CD14-positive monocyte (primary cell): ENCODE measurements around the gene FXYD3. TPM values are rescaled to one million over a fixed set of nuclear protein-coding genes. Genes with fewer than 3 reads are reported as not detected.

ENCODE experiments used
- DNase-seq, 3 donors: peaks; one replicate each; pipeline ENCODE4 v3.0.0-alpha.2; 2011 to 2022
- H2AFZ ChIP-seq: 2 replicates; pipeline ENCODE4 v1.6.0; 2012; ENCODE audit warnings: mild to moderate bottlenecking, low read depth, low read length, inconsistent platforms; ENCODE audit not compliant: insufficient read depth, poor library complexity, severe bottlenecking
- H3K27ac ChIP-seq, 2 donors: 1 replicate in 1 of 2; 2 replicates in 1 of 2; pipeline ENCODE4 v1.5.1; 2012 to 2013; ENCODE audit warnings: low read length in 2 of 2, control low read depth in 1 of 2, inconsistent platforms in 1 of 2, low read depth in 1 of 2, mild to moderate bottlenecking in 1 of 2
- H3K27me3 ChIP-seq, 2 donors: one replicate each; pipeline versions ENCODE4 v1.6.0 to v1.6.1; 2011 to 2013; ENCODE audit warnings: low read length in 2 of 2; ENCODE audit not compliant: control insufficient read depth in 2 of 2, insufficient read depth in 2 of 2
- H3K36me3 ChIP-seq, 2 donors: replicated peaks in 1 of 2; 1 replicate in 1 of 2; 2 replicates in 1 of 2; pipeline versions ENCODE4 v1.5.1 to v1.6.1; 2012 to 2013; ENCODE audit warnings: low read length in 2 of 2, control low read depth in 1 of 2, inconsistent platforms in 1 of 2, mild to moderate bottlenecking in 1 of 2; ENCODE audit not compliant: insufficient read depth in 2 of 2, control insufficient read depth in 1 of 2
- H3K4me1 ChIP-seq, 2 donors: 1 replicate in 1 of 2; 2 replicates in 1 of 2; pipeline versions ENCODE4 v1.5.1 to v1.6.1; 2012 to 2013; ENCODE audit warnings: low read length in 2 of 2, control low read depth in 1 of 2, inconsistent platforms in 1 of 2, mild to moderate bottlenecking in 1 of 2, moderate library complexity in 1 of 2; ENCODE audit not compliant: insufficient read depth in 2 of 2, control insufficient read depth in 1 of 2
- H3K4me2 ChIP-seq: replicated peaks from 2 replicates; pipeline ENCODE3; 2012; ENCODE audit warnings: low read length, moderate library complexity, mild to moderate bottlenecking; ENCODE audit not compliant: poor library complexity, severe bottlenecking; ENCODE audit errors: extremely low read depth
- H3K4me3 ChIP-seq, 3 experiments: fragments of 200-600 bp in 1 of 3; sonication (generic) in 1 of 3; replicated peaks in 1 of 3; 1 replicate in 2 of 3; 2 replicates in 1 of 3; pipeline ENCODE4 v1.5.1; 2011 to 2013; ENCODE audit warnings: low read length in 3 of 3, mild to moderate bottlenecking in 3 of 3, control low read depth in 2 of 3, low read depth in 2 of 3, inconsistent platforms in 1 of 3, moderate library complexity in 1 of 3
- H3K79me2 ChIP-seq: 2 replicates; pipeline ENCODE4 v1.6.0; 2012; ENCODE audit warnings: mild to moderate bottlenecking, control low read depth, inconsistent platforms, low read length, moderate library complexity; ENCODE audit not compliant: insufficient read depth
- H3K9ac ChIP-seq: 2 replicates; pipeline ENCODE4 v1.6.0; 2017; ENCODE audit warnings: low read length, mild to moderate bottlenecking; ENCODE audit not compliant: insufficient read depth, poor library complexity, severe bottlenecking
- H3K9me3 ChIP-seq, 2 donors: replicated peaks in 1 of 2; 1 replicate in 1 of 2; 2 replicates in 1 of 2; pipeline versions ENCODE4 v1.5.1 to v1.6.1; 2012 to 2013; ENCODE audit warnings: low read length in 2 of 2, control low read depth in 1 of 2; ENCODE audit not compliant: control insufficient read depth in 1 of 2, insufficient read depth in 1 of 2
- H4K20me1 ChIP-seq: 2 replicates; pipeline ENCODE4 v1.6.0; 2012; ENCODE audit warnings: mild to moderate bottlenecking, low read length, control low read depth, moderate library complexity; ENCODE audit not compliant: insufficient read depth
- H3K27ac Mint-ChIP-seq, 7 donors: one replicate each; pipeline ENCODE4 v1.8.0; 2020; ENCODE audit warnings: mild to moderate bottlenecking in 7 of 7, mixed read lengths in 7 of 7, moderate library complexity in 6 of 7, inconsistent platforms in 2 of 7
- H3K27me3 Mint-ChIP-seq, 3 donors: one replicate each; pipeline ENCODE4 v1.8.0; 2021 to 2022; ENCODE audit warnings: low read depth in 3 of 3, mild to moderate bottlenecking in 3 of 3, mixed read lengths in 3 of 3, moderate library complexity in 3 of 3, inconsistent platforms in 1 of 3
- H3K36me3 Mint-ChIP-seq, 2 donors: one replicate each; pipeline ENCODE4 v1.8.0; 2020; ENCODE audit warnings: mixed read lengths in 2 of 2, inconsistent platforms in 1 of 2, mild to moderate bottlenecking in 1 of 2
- H3K4me1 Mint-ChIP-seq: one replicate; pipeline ENCODE4 v1.8.0; 2020; ENCODE audit warnings: mild to moderate bottlenecking, mixed read lengths
- H3K4me3 Mint-ChIP-seq, 2 donors: one replicate each; pipeline ENCODE4 v1.8.0; 2020; ENCODE audit warnings: mild to moderate bottlenecking in 2 of 2, mixed read lengths in 2 of 2, moderate library complexity in 1 of 2
- H3K9me3 Mint-ChIP-seq, 7 donors: one replicate each; pipeline ENCODE4 v1.8.0; 2020 to 2022; ENCODE audit warnings: mixed read lengths in 7 of 7, mild to moderate bottlenecking in 6 of 7, moderate library complexity in 6 of 7, inconsistent platforms in 2 of 7
- CTCF ChIP-seq: fragments of 200-600 bp; IDR thresholded peaks from one replicate; pipeline ENCODE4 v1.8.0; 2022; ENCODE audit warnings: antibody characterized with exemption, mild to moderate bottlenecking
- WGBS: methylation state at CpG from one replicate; pipeline ENCODE4 v1.1.5; 2013; ENCODE audit warnings: missing lambda C conversion rate; ENCODE audit not compliant: insufficient coverage; 5-methylcytosine and 5-hydroxymethylcytosine counted together
- intact Hi-C, 2 donors: fragments of 100-400 bp; cut with micrococcal nuclease; formaldehyde crosslinking; loops; one replicate each; pipeline versions ENCODE4 v1.15.0 to v1.15.1; 2023
- polyA minus RNA-seq: library from RNA; depleted of rRNA, polyadenylated mRNA; stranded (reverse); fragments of >200 nt; gene quantifications from 2 replicates; pipeline ENCODE4 v1.2.3, GENCODE V29; 2012
- polyA plus RNA-seq, 3 donors: library from polyadenylated mRNA; depleted of rRNA in 1 of 3; unstranded in 2 of 3; stranded (reverse) in 1 of 3; fragments of 300-500 nt in 2 of 3; fragments of >200 nt in 1 of 3; fragmentation: Illumina TruSeq in 2 of 3; gene quantifications; 1 replicate in 2 of 3; 2 replicates in 1 of 3; pipeline ENCODE4 v1.2.3, GENCODE V29; 2012 to 2021
- total RNA-seq, 12 experiments: library from RNA in 1 of 12; stranded (reverse) in 1 of 12; fragments of 120-200 nt in 1 of 12; gene quantifications; one replicate each; pipeline ENCODE4 v1.2.4 and lab custom pipeline; 2013 to 2026; ENCODE audit warnings: mixed read lengths in 6 of 12, inconsistent platforms in 1 of 12

FXYD3 gene
- total RNA-seq (2013): not detected
- polyA plus RNA-seq (not detected), polyA minus RNA-seq (not detected in 2 replicates), total RNA-seq (lab: John Stamatoyannopoulos, UW) (0 to 0.81 (median 0) reads per million in 11 experiments)

GRCh38 chr19:35115177-35115951, at the start of gene FXYD3:
Gene FXYD3 (plus strand): TSS chr19:35115823. CDS start chr19:35119377, 3,554 bp downstream.
- peak within 1 kb of the TSS; percentile 48 for H2AFZ ChIP-seq
- no peaks in the 10 kb centered on the region for H4K20me1 ChIP-seq
- no peak within 1 kb of the TSS for H3K4me3 ChIP-seq
- no peaks in the 10 kb centered on the region for H3K9me3 ChIP-seq
- H3K4me3 Mint-ChIP-seq: peak within 1 kb of the TSS in 1 of 2 donors; percentile 53
- no peak for DNase-seq
- H3K4me1 ChIP-seq: peaks cover 20 to 25% of the 10 kb centered on the region in 2 donors
- intact Hi-C loops: no loop called here
- 82% methylated on average over 6 of the region's 14 CpGs for WGBS
- peaks cover 0 to 2% (median 0%) of the 10 kb centered on the region in 7 donors for H3K9me3 Mint-ChIP-seq
- H3K4me1 Mint-ChIP-seq: peaks cover 23% of the 10 kb centered on the region
- H3K36me3 Mint-ChIP-seq: no peaks in the 10 kb centered on the region
- peaks cover 6 to 21% (median 17%) of the 10 kb centered on the region in 3 donors for H3K27me3 Mint-ChIP-seq
- H3K36me3 ChIP-seq: no peaks in the 10 kb centered on the region
- H3K27ac ChIP-seq: no peak within 1 kb of the TSS
- no peaks in the 10 kb centered on the region for H3K79me2 ChIP-seq
- H3K27ac Mint-ChIP-seq: peak within 1 kb of the TSS in 1 of 7 donors; percentile 34
- H3K27me3 ChIP-seq: no peaks in the 10 kb centered on the region
- no peak within 1 kb of the TSS for H3K9ac ChIP-seq
- no peak for TF ChIP-seq CTCF
- peak within 1 kb of the TSS; percentile 25 for H3K4me2 ChIP-seq

- Mint-ChIP-seq H3K27ac (no peak overlapping the region), H3K27me3 (peaks cover 2 to 10% (median 8%) of the 10 kb centered on the region in 3 donors), H3K4me3 (no peak overlapping the region), H3K4me1 (peaks cover 7% of the 10 kb centered on the region), H3K9me3 (peaks cover 7 to 17% (median 13%) of the 10 kb centered on the region in 7 donors), H3K36me3 (no peaks in the 10 kb centered on the region)
- Histone ChIP-seq H3K4me2 (no peak overlapping the region), H3K9me3 (peaks cover 7 to 13% of the 10 kb centered on the region in 2 donors), H4K20me1 (no peaks in the 10 kb centered on the region), H3K9ac (no peak overlapping the region), H3K27ac (no peak overlapping the region), H3K4me3 (no peak overlapping the region), H2AFZ (no peak overlapping the region), H3K79me2 (no peaks in the 10 kb centered on the region), H3K27me3 (no peaks in the 10 kb centered on the region), H3K36me3 (no peaks in the 10 kb centered on the region), H3K4me1 (no peaks in the 10 kb centered on the region)
- TF ChIP-seq CTCF: no peak
- DNase-seq: no peak
- intact Hi-C loops: loop anchor here in 1 of 2 donors (5.0 kb wide), 1 partner anchor 71 kb away; the partner anchor contains the start of genes FXYD1 and LGI4
- 98% methylated on average over 11 of the region's 15 CpGs for WGBS
These were observed 49.5 kb upstream of the FXYD3 start for GRCh38 chr19:35066121-35066520.
